Heart right ventricle (tissue), 16 donors: ENCODE results near the gene SETD3. TPM values are rescaled to one million over a fixed set of nuclear protein-coding genes. Genes with fewer than 3 reads are reported as not detected.
A peak's percentile ranks its signal among the peaks of the same experiment; 100 is the strongest.

Experiments
- ATAC-seq, 8 donors: fragments of 200-7000 bp; cut with Tn5 transposase; one replicate each; pipeline ENCODE4 v1.9.1; 2020; ENCODE audit warnings: mild to moderate bottlenecking in 8 of 8, moderate library complexity in 8 of 8, moderate number of reproducible peaks in 1 of 8
- DNase-seq, 2 donors: peaks; one replicate each; pipeline ENCODE4 v3.0.0-alpha.2; 2020
- H3K27ac ChIP-seq, 10 donors: fragments of 200-600 bp; sonication (generic) in 2 of 10; one replicate each; pipeline versions ENCODE4 v1.5.0 to v1.8.0; 2020 to 2022; ENCODE audit warnings: mild to moderate bottlenecking in 3 of 10
- H3K27me3 ChIP-seq, 7 donors: fragments of 200-600 bp; one replicate each; pipeline ENCODE4 v1.8.0; 2021 to 2022; ENCODE audit warnings: mild to moderate bottlenecking in 2 of 7
- H3K36me3 ChIP-seq, 9 donors: fragments of 200-600 bp; sonication (generic) in 1 of 9; one replicate each; pipeline versions ENCODE4 v1.5.0 to v1.8.0; 2020 to 2022; ENCODE audit warnings: mild to moderate bottlenecking in 2 of 9
- H3K4me1 ChIP-seq, 9 donors: fragments of 200-600 bp; sonication (generic) in 1 of 9; one replicate each; pipeline versions ENCODE4 v1.5.0 to v1.8.0; 2020 to 2022; ENCODE audit warnings: mild to moderate bottlenecking in 4 of 9
- H3K4me3 ChIP-seq, 10 donors: fragments of 200-600 bp; sonication (generic) in 2 of 10; one replicate each; pipeline versions ENCODE4 v1.5.0 to v1.8.0; 2020 to 2022; ENCODE audit warnings: mild to moderate bottlenecking in 7 of 10, moderate library complexity in 2 of 10
- H3K9me3 ChIP-seq, 11 donors: fragments of 200-600 bp in 10 of 11; sonication (generic) in 2 of 11; one replicate each; pipeline versions ENCODE4 v1.5.0 to v1.8.0; 2013 to 2022; ENCODE audit warnings: mild to moderate bottlenecking in 2 of 11, control low read depth in 1 of 11, moderate library complexity in 1 of 11
- WGBS, 2 donors: extraction: QIAGEN DNeasy Blood & Tissue Kit; methylation state at CpG; one replicate each; pipeline ENCODE4 v1.1.7; 2013; ENCODE audit warnings: inconsistent platforms in 1 of 2; 5-methylcytosine and 5-hydroxymethylcytosine counted together
- intact Hi-C, 10 donors: fragments of 100-400 bp; cut with DNase I; formaldehyde crosslinking; loops; one replicate each; pipeline versions ENCODE4 v1.11.1 to v1.14.2; 2022
- polyA plus RNA-seq, 2 donors: library from polyadenylated mRNA; stranded (reverse); fragments of 200-250 nt; gene quantifications; one replicate each; pipeline ENCODE4 v1.2.3, GENCODE V29; 2013
- total RNA-seq, 10 donors: library from RNA; stranded (reverse); fragmentation: NEBNext Ultra II Directional in 3 of 10; extraction: Animal tissue kit (Norgen Biotek cat#: 25700) in 3 of 10; gene quantifications; one replicate each; pipeline versions ENCODE4 v1.2.1 to v1.2.4, GENCODE V29; 2021 to 2023
- TF ChIP-seq, protein P1 (sequence below), 9 donors: fragments of 200-600 bp; sonication (generic) in 2 of 9; IDR thresholded peaks; one replicate each; pipeline versions ENCODE4 v1.5.0 to v1.8.0; 2021 to 2022; ENCODE audit warnings: antibody characterized with exemption in 9 of 9, mild to moderate bottlenecking in 5 of 9, moderate library complexity in 1 of 9
- donor health status: Arrhythmogenic right ventricular cardiomyopathy.
- donor health status: ischemic (EF 13 %, LVEDD 7.1; RV severe dilation, severe dysfunction).
- donor health status: healthy with polysubstance abuse.
- donor health status: DM: no; HTN: yes; CAD: no.
- donor health status: DM: no; HTN: no; CAD: no.
- donor health status: ischemic (EF 25% LVEDD 6.9; RV normal size, moderate dysfunction).
- donor health status: ischemic (EF 25% LVEDD 5.7; RV mildly dilated, moderate dysfunction).
- donor health status: healthy.
- donor health status: DM: yes; HTN: yes; CAD: no.
- donor health status: Ischemic cardiomyopathy.
- donor health status: ischemic (EF 35%, LVEDD 5.7; RV mildly dilated, moderate dysfunction).
- donor health status: nonischemic (EF 11% LVEDD 7.7; RV severe dilation, severe dysfunction).
- donor health status: DM: yes; HTN: yes; CAD: no.
- donor health status: PGD.
- donor health status: ischemic (EF 29% LVEDD 5.4; RV normal size, mild dysfunction).
- donor health status: nonischemic (EF 23%, LVEDD 6.1; RV moderate dilation, normal function).

Gene SETD3
- total and polyA plus RNA-seq, 12 donors, result 35.0 to 129 (median 106) TPM

DNA sequence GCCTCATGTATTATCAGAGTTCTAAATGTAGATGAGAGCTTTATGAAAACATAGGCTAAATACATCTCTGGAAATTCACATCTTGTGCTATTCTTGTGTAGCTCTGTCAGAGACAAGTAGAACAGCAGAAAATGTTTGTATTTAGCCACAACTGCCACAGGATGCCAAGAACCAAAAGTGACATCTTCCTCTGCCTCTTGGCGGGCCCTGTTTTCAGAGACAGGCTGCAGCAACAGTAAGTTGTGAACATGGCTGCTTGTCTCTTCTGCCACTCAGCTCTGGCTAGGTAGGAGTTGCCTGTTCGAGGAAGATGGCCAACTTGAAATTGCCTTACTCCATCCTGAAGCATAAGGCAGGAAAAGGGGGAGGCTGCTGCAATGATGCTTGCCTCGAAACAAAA lies 30.4 kb downstream of the SETD3 start:
- 80 to 87% methylated on average over 3 of the region's 3 CpGs for WGBS, 2 donors
- ATAC-seq, result no peak
- no peaks in the 10 kb centered on the region for H3K9me3 ChIP-seq

DNA sequence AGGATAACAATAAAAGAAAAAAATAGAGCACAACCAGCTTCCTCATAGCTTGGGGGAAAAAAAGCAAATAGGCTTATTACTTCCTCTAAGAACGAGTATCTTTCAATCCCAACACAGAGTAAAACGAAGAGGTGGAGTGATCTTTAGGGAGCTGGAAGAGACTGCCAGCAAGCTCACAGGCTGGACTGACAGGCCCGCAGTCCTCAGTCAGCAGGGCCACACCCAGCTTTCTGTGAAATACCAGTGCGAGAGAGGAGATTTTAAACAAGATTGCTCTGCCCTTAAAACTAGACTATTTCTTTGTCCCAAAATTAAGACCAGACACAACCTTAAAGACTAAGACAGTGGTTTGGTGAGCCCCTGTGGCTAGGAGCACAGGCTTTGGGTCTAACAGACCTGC lies 32.9 kb downstream of the SETD3 start:
- WGBS, 2 donors, result 88 to 90% methylated on average over 4 of the region's 4 CpGs
- intact Hi-C loops, result no loop called here
- no peak for ATAC-seq
- DNase-seq, result no peak
- Histone ChIP-seq H3K27ac (no peak overlapping the region), H3K27me3 (no peaks in the 10 kb centered on the region), H3K36me3 (peaks cover 0 to 100% (median 27%) of the 10 kb centered on the region in 9 donors), H3K4me1 (peaks cover 0 to 5% (median 0%) of the 10 kb centered on the region in 9 donors), H3K9me3 (no peaks in the 10 kb centered on the region), H3K4me3 (no peak overlapping the region)
- TF ChIP-seq, protein P1, sequence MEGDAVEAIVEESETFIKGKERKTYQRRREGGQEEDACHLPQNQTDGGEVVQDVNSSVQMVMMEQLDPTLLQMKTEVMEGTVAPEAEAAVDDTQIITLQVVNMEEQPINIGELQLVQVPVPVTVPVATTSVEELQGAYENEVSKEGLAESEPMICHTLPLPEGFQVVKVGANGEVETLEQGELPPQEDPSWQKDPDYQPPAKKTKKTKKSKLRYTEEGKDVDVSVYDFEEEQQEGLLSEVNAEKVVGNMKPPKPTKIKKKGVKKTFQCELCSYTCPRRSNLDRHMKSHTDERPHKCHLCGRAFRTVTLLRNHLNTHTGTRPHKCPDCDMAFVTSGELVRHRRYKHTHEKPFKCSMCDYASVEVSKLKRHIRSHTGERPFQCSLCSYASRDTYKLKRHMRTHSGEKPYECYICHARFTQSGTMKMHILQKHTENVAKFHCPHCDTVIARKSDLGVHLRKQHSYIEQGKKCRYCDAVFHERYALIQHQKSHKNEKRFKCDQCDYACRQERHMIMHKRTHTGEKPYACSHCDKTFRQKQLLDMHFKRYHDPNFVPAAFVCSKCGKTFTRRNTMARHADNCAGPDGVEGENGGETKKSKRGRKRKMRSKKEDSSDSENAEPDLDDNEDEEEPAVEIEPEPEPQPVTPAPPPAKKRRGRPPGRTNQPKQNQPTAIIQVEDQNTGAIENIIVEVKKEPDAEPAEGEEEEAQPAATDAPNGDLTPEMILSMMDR (IDR thresholded peaks at IDR 0.05), result no peak

More for the DNA sequence above, 30.4 kb downstream of the SETD3 start:
- peaks cover 0 to 5% (median 0%) of the 10 kb centered on the region in 9 donors for H3K4me1 ChIP-seq
- TF ChIP-seq, protein P1 (IDR thresholded peaks at IDR 0.05), result no peak
- DNase-seq, result no peak
- no peak overlapping the region for H3K4me3 ChIP-seq
- peaks cover 0 to 100% (median 24%) of the 10 kb centered on the region in 9 donors for H3K36me3 ChIP-seq
- intact Hi-C loops, result no loop called here
- no peak overlapping the region for H3K27ac ChIP-seq
- no peaks in the 10 kb centered on the region for H3K27me3 ChIP-seq

DNA sequence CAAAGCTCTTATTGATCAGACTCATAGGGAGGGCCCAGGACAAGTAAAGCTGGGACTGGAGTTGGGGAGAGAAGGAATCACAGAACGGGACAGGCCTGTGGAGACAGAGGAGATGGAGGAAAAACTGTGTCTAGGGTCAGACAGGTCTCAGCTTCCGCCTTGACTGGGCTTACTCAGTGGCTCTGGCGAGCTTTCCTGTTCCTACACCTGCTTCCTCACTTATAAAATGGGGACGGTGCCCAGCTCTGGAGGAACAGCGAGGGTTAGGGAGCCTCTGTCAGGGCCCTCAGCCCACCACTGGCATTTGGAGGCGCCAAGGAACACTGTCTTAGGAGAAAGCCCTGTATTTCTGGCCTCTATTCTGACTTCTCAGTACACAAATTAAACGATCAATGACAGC lies 34.7 kb downstream of the SETD3 start:
- H3K27me3 ChIP-seq, result no peaks in the 10 kb centered on the region
- no peak overlapping the region for H3K4me3 ChIP-seq
- peaks cover 0 to 5% (median 0%) of the 10 kb centered on the region in 9 donors for H3K4me1 ChIP-seq
- intact Hi-C loops, result no loop called here
- TF ChIP-seq, protein P1 (IDR thresholded peaks at IDR 0.05), result no peak
- ATAC-seq (peak in 2 of 8 donors; percentile 26 to 45), DNase-seq (no peak)
- no peak overlapping the region for H3K27ac ChIP-seq
- H3K36me3 ChIP-seq, result peaks cover 0 to 100% (median 27%) of the 10 kb centered on the region in 9 donors
- H3K9me3 ChIP-seq, result no peaks in the 10 kb centered on the region
- 78 to 83% methylated on average over 7 of the region's 7 CpGs for WGBS, 2 donors

DNA sequence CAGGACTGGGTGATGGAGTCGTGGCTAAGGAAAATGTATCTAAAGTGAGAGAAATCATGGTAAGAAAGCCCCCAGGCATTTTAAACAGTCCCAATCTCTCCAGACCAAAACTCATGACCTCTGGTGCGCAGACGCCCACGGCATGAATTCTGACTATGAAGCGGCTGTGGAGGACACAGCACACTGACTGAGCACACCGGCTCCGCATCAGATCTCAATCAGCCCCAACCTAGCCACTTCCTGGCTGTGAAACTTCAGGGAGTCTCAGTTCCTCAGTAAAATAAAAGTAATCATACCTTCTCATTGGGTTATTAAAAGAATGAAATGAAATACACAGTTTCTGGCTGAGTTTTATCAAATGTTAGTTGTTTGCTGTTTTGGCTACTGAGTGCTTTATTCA lies 38.7 kb downstream of the SETD3 start:
- no peak for ATAC-seq
- Histone ChIP-seq H3K27ac (no peak overlapping the region), H3K27me3 (no peaks in the 10 kb centered on the region), H3K4me3 (no peak overlapping the region), H3K36me3 (peaks cover 0 to 98% (median 17%) of the 10 kb centered on the region in 9 donors), H3K4me1 (peaks cover 0 to 10% (median 0%) of the 10 kb centered on the region in 9 donors), H3K9me3 (no peaks in the 10 kb centered on the region)
- TF ChIP-seq, protein P1 (IDR thresholded peaks at IDR 0.05), result no peak
- WGBS, 2 donors, result 91 to 95% methylated on average over 7 of the region's 7 CpGs
- no peak for DNase-seq
- intact Hi-C loops, result no loop called here
